ENCODE measurements around the gene FCN2. TPM values are rescaled to one million over a fixed set of nuclear protein-coding genes. Genes with fewer than 3 reads are reported as not detected.

FCN2 gene
- total RNA-seq, 1 experiment from 2014 or later, result not detected

DNA sequence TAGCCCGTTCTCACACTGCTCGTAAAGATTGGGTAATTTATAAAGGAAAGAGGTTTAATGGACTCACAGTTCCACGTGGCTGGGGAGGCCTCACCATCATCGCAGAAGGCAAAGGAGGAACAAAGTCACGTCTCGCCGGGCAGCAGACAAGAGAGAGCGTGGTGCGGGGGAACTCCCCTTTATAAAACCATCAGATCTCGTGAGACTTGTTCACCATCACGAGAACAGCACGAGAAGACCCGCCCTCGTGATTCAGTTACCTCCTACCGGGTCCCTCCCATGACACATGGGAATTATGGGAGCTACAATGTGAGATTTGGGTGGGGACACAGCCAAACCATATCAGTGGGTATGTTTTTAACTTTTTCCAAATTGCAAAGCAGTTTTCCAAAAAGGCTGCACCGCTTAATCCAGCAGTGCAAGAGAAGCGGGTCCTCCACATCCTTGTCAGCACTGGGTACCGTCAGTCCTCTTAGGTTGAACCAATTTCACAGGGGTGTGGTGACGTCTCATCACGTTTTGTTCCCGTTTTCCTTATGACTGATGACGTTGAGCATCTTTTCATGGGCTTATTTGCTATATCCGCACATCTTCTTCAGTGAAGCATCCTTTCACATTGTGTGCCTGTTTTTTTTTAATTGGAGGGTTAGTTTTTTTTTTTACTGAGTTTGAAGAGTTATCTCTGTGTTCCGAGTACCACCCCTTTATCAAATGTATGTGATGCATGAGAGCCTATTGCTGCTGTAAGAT is 8.0 kb upstream of the FCN2 start:
- no peak overlapping the region for H3K4me3 ChIP-seq (replicated peaks in 1 of 2; ENCODE audit: low read depth in 1 of 2, low read length in 2 of 2)
- no peaks in the 10 kb centered on the region for H3K36me3 ChIP-seq (ENCODE audit: control insufficient read depth in 1 of 2, insufficient read depth in 2 of 2, low read length in 2 of 2)
- no TSS peak for BruUV-seq (replicated peaks)
- H3K4me2 ChIP-seq (ENCODE audit: low read length), result no peak overlapping the region
- H3K4me1 ChIP-seq (ENCODE audit: control insufficient read depth in 1 of 2, insufficient read depth in 2 of 2, low read length in 2 of 2), result no peaks in the 10 kb centered on the region
- no peak overlapping the region for H3K9ac ChIP-seq (ENCODE audit: low read length)
- no peaks in the 10 kb centered on the region for H4K20me1 ChIP-seq (ENCODE audit: insufficient read depth)
- ATAC-seq (no peak), DNase-seq (ENCODE audit: low read depth, low spot score) (no peak)
- H3K9me2 ChIP-seq (ENCODE audit: insufficient read depth), result no peaks in the 10 kb centered on the region
- ChIA-PET CTCF (no interaction called here), POLR2A (no interaction called here), RAD21 (ENCODE audit: low non-redundant PET in 1 of 2, low total read pairs in 2 of 2, uncharacterized antibody in 2 of 2, unreplicated experiment in 2 of 2) (no interaction called here)
- no peaks in the 10 kb centered on the region for H3K79me2 ChIP-seq (ENCODE audit: insufficient read depth, low read length)
- TF ChIP-seq ELF1 (IDR thresholded peaks at IDR 0.05; ENCODE audit: borderline replicate concordance, low read depth) (no peak), ZFX (IDR thresholded peaks at IDR 0.05) (no peak), CTCF (IDR thresholded peaks at IDR 0.05 in 2 of 3, conservative IDR thresholded peaks at IDR 0.05 in 1 of 3; ENCODE audit: borderline replicate concordance in 1 of 3, insufficient read depth in 1 of 3, low read depth in 2 of 3, low read length in 2 of 3) (no peak), FOSL1 (IDR thresholded peaks at IDR 0.05; ENCODE audit: low read depth) (no peak), POLR2AphosphoS5 (IDR thresholded peaks at IDR 0.05; ENCODE audit: low read depth, low read length) (no peak)
- TF ChIP-seq, protein P1, sequence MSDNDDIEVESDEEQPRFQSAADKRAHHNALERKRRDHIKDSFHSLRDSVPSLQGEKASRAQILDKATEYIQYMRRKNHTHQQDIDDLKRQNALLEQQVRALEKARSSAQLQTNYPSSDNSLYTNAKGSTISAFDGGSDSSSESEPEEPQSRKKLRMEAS (IDR thresholded peaks at IDR 0.05), result no peak
- TF ChIP-seq, protein P2, sequence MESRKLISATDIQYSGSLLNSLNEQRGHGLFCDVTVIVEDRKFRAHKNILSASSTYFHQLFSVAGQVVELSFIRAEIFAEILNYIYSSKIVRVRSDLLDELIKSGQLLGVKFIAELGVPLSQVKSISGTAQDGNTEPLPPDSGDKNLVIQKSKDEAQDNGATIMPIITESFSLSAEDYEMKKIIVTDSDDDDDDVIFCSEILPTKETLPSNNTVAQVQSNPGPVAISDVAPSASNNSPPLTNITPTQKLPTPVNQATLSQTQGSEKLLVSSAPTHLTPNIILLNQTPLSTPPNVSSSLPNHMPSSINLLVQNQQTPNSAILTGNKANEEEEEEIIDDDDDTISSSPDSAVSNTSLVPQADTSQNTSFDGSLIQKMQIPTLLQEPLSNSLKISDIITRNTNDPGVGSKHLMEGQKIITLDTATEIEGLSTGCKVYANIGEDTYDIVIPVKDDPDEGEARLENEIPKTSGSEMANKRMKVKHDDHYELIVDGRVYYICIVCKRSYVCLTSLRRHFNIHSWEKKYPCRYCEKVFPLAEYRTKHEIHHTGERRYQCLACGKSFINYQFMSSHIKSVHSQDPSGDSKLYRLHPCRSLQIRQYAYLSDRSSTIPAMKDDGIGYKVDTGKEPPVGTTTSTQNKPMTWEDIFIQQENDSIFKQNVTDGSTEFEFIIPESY (IDR thresholded peaks at IDR 0.05; ENCODE audit: extremely low read depth, insufficient replicate concordance, low read length), result no peak
- TF ChIP-seq, protein P3, sequence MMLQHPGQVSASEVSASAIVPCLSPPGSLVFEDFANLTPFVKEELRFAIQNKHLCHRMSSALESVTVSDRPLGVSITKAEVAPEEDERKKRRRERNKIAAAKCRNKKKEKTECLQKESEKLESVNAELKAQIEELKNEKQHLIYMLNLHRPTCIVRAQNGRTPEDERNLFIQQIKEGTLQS (IDR thresholded peaks at IDR 0.05), result no peak
- no peak overlapping the region for H3K27ac ChIP-seq (ENCODE audit: low read depth, low read length)
- H3K9me3 ChIP-seq (ENCODE audit: control insufficient read depth in 1 of 2, insufficient read depth in 1 of 2, low read depth in 1 of 2, low read length in 2 of 2), result no peaks in the 10 kb centered on the region
- H3K27me3 ChIP-seq (ENCODE audit: insufficient read depth, low read length), result peaks cover 7% of the 10 kb centered on the region; the same call in 1 of the 2 replicates
- intact Hi-C loops (cut with micrococcal nuclease), result no loop called here
- H2AFZ ChIP-seq (ENCODE audit: low read depth, low read length, poor library complexity, severe bottlenecking), result no peak overlapping the region
